ENCODE data around the gene EIF4EBP2.

DNA sequence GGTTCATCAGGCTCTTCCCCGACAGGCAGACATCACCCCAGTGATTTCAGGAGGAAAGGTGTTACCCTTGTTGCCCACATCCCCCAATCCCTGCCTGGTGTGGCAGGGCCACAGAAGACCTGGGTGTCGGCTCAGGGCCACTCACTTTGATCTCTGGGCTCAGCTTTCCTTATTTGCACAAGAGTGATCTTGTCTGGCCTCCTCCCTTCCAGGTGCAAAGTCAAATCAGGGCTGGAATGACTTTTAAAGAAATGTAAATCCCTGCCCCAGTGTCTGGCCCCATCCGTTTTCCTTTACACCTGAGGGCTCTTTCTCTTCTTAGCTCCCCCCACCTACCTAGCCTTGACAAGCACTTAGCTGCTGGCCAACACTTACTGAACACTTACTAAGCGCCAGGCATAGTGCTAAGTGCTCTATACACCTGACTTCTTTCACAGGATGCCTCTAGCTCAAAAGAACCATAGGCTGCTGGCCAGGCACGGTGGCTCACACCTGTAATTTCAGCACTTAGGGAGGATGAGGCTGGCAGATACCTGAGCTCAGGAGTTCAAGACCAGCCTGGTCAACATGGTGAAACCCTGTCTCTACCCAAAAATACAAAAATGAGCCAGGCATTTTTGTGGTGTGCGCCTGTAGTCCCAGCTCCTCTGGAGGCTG, 38.5 kb downstream of the EIF4EBP2 start:
- TF ChIP-seq, protein P1, sequence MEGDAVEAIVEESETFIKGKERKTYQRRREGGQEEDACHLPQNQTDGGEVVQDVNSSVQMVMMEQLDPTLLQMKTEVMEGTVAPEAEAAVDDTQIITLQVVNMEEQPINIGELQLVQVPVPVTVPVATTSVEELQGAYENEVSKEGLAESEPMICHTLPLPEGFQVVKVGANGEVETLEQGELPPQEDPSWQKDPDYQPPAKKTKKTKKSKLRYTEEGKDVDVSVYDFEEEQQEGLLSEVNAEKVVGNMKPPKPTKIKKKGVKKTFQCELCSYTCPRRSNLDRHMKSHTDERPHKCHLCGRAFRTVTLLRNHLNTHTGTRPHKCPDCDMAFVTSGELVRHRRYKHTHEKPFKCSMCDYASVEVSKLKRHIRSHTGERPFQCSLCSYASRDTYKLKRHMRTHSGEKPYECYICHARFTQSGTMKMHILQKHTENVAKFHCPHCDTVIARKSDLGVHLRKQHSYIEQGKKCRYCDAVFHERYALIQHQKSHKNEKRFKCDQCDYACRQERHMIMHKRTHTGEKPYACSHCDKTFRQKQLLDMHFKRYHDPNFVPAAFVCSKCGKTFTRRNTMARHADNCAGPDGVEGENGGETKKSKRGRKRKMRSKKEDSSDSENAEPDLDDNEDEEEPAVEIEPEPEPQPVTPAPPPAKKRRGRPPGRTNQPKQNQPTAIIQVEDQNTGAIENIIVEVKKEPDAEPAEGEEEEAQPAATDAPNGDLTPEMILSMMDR (IDR thresholded peaks at IDR 0.05), result no peak
- no peak for TF ChIP-seq EZH2 (IDR thresholded peaks at IDR 0.05)
- no peak for TF ChIP-seq EZH2phosphoT487 (IDR thresholded peaks at IDR 0.05)
